ENCODE data around the gene AP3B1.

- TF ChIP-seq CTCF (IDR thresholded peaks at IDR 0.05), result no peak
- TF ChIP-seq POLR2A (IDR thresholded peaks at IDR 0.05), result no peak
Measured at GRCh38 chr5:78260771-78261170, 33.7 kb downstream of the AP3B1 start.
